Measurements from ENCODE around the gene MAGI1.

Gene MAGI1

DNA sequence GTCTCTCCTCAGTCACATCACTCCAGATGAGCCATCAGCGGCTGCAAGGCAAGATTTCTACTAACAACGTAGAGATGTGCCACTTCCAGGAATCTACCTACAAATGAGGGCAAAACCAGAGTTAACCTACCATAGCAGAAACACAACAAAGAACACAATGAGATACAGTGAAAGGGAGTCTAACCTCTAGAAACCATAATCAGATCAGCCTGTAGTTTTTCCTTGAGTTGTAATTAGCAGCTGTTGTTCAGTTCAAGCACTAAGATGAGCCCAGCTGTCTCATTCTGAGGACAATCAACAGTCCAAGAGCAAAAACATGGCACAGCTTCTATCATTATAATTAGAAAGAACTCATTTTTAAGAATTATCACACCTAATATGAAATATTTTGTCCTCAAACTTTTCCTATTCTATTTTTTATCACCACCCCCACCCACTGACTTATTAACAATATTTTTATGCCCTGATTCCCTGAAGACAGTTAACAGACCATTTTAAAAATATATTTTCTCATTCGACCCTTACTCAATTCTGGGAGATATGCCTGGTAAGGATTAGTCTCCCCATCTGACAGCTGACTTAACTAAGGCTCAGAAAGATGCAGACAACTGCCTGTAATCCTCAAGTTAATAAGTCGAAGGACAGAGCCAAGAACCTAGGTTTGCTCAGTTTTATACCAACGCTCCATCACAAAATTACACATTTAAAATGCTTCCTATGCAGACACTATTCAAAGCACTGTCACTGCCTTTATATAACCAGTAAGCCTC, 50.1 kb downstream of the MAGI1 start:
- TF ChIP-seq, protein P1, sequence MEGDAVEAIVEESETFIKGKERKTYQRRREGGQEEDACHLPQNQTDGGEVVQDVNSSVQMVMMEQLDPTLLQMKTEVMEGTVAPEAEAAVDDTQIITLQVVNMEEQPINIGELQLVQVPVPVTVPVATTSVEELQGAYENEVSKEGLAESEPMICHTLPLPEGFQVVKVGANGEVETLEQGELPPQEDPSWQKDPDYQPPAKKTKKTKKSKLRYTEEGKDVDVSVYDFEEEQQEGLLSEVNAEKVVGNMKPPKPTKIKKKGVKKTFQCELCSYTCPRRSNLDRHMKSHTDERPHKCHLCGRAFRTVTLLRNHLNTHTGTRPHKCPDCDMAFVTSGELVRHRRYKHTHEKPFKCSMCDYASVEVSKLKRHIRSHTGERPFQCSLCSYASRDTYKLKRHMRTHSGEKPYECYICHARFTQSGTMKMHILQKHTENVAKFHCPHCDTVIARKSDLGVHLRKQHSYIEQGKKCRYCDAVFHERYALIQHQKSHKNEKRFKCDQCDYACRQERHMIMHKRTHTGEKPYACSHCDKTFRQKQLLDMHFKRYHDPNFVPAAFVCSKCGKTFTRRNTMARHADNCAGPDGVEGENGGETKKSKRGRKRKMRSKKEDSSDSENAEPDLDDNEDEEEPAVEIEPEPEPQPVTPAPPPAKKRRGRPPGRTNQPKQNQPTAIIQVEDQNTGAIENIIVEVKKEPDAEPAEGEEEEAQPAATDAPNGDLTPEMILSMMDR (IDR thresholded peaks at IDR 0.05; ENCODE audit: low read depth, low read length): no peak
- no peak for DNase-seq (ENCODE audit: extremely low read depth, low read depth)

DNA sequence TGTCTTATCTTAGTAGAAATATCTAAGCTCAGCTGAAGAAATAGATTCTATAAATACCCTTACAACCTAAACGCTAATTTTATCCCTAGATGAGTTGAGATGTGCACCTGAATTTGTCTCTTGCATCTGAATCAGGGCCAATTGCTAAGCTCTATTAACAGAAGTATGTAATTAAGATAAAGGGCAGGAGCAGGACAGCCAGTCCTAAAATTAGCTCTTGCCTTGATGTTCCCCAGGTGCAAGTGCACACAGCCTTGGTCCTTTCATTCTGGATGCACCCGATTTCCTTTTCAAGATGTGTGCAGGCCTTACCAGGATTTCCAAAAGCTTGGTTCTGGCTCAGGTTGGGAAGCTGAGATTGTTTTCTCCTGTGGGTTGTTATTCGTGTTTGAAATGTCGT, 52.4 kb downstream of the MAGI1 start:
- TF ChIP-seq, protein P1 (IDR thresholded peaks at IDR 0.05; ENCODE audit: low read depth, low read length): no peak

DNA sequence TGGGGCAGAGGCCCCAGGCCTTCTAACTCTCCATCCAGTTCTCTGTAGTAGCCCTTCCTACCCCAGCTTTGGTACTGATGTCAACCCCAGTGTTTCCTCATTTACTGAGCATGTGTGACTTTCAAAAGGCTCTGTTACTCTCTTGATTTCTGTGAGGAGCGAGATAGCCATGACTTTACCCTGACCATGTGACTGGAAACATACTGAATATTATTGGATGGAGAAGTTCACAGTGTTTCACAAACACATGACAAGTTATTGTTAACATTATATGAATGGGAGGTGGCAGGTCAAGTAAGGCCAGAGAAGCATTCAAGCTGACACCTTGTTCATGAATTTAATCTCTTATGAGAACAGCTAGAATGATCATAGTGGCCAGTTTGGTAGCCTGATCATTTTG, 53.7 kb downstream of the MAGI1 start:
- TF ChIP-seq, protein P1 (IDR thresholded peaks at IDR 0.05; ENCODE audit: low read depth, low read length): no peak
- DNase-seq (ENCODE audit: extremely low read depth, low read depth): no peak

More for the DNA sequence above, 52.4 kb downstream of the MAGI1 start:
- no peak for DNase-seq (ENCODE audit: extremely low read depth, low read depth)

DNA sequence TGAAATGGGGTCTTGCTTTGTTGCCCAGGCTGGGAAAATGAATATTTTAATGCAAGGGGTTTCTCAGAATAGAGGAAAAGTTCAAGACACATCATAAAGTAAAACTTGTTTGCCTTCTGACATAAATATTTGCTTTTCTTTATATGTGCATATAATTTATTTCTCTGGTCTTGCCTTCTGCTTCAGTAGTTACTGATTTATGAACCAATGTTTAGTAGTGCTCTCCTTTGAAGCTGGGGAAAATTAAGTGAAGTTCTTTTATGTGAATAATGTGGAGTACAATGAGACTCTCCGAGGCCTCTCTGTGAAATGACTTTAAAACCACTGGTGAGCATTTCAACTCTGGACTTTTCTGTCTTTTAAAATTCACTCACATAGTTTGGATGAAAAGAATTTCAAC, 55.6 kb downstream of the MAGI1 start:
- TF ChIP-seq, protein P1 (IDR thresholded peaks at IDR 0.05; ENCODE audit: low read depth, low read length): no peak
- DNase-seq (ENCODE audit: extremely low read depth, low read depth): no peak

DNA sequence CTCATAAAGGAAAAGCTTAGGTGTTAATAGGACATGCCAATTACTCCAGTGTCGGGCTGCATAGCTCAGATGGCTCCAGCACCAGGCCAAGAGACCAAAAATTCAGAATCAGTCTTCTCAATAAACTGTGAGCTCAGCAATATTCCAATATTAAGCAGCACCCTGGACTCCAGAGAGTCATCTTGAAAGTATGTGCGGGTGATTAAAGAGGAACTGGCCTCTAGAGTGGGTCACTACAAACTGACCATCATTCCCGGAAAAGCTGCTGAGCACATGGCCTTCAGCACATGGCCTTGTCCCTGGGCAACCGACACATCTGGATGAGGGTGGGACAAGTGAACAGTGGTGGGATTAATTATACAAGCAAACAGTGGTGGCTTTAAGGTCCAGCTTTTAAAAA, 59.0 kb downstream of the MAGI1 start:
- TF ChIP-seq, protein P1 (IDR thresholded peaks at IDR 0.05; ENCODE audit: low read depth, low read length): no peak
- DNase-seq (ENCODE audit: extremely low read depth, low read depth): no peak

DNA sequence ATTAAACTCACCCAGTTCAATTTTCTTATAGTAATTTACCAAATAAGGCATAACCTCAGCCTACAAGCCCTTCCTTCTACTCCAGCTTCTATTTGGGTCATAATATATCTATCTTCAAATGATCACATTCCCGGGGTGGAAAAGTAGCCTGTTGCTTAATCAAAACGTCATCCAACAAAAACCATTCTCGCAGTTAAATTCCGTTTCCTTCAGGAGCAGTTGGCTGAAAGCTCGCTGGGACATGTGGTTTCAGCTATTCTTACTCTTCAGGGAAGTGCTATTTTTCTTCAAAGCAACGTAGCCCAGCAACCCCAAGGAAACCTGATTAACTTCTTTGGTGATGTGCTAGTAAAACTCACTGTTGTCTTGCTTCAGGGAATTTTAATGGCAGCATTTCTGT, 59.6 kb downstream of the MAGI1 start:
- DNase-seq (ENCODE audit: extremely low read depth, low read depth): peak; percentile 61
- TF ChIP-seq, protein P1 (IDR thresholded peaks at IDR 0.05; ENCODE audit: low read depth, low read length): no peak

DNA sequence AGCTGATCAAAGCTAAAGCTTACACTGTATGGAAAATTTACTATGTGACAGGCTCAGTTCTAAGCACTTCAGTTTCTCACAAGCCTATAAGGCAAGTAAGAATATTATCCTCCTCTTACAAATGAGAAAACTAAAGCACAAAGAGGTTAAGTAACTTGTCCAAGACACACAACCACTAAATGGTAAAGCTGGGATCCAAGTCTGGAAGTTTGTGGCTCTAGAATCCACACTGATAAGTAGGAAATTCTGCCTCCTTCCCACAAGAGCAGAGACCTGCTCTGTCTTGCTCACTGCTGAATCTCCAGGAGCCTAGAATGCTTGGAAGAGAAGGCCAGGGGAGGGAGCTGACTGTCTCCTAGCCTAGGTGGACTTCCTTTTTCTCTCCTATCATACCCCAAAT, 60.6 kb downstream of the MAGI1 start:
- TF ChIP-seq, protein P1 (IDR thresholded peaks at IDR 0.05; ENCODE audit: low read depth, low read length): no peak
- DNase-seq (ENCODE audit: extremely low read depth, low read depth): no peak
